Cardiac fibroblast (primary cell): ENCODE results near the gene NOP58.
"Not testable (repeated sequence)": the region's sequence is repeated elsewhere in the genome, so short reads cannot be mapped to it uniquely, and the experiment has no call there.

Experiments used
- DNase-seq, 2 donors: peaks; one replicate each; pipeline versions ENCODE4 v3.0.0 to v3.0.0-alpha.2; 2010; ENCODE audit warnings: low read depth in 2 of 2
- H3K4me3 ChIP-seq, 2 donors: replicated peaks in 1 of 2; 1 replicate in 1 of 2; 2 replicates in 1 of 2; pipeline ENCODE4 v1.5.1; 2011; ENCODE audit warnings: low read depth in 2 of 2, low read length in 2 of 2, mild to moderate bottlenecking in 2 of 2, moderate library complexity in 1 of 2
- TF ChIP-seq, protein P1 (sequence below): IDR thresholded peaks from one replicate; pipeline ENCODE4 v1.5.1; 2011; ENCODE audit warnings: low read depth, mild to moderate bottlenecking, low read length, inconsistent platforms

NOP58 gene

GRCh38 chr2:202307690-202308089 lies 42.1 kb downstream of the NOP58 start:
- DNase-seq, result peak in 1 of 2 donors; percentile 21
- H3K4me3 ChIP-seq, result no peak overlapping the region
- TF ChIP-seq, protein P1, sequence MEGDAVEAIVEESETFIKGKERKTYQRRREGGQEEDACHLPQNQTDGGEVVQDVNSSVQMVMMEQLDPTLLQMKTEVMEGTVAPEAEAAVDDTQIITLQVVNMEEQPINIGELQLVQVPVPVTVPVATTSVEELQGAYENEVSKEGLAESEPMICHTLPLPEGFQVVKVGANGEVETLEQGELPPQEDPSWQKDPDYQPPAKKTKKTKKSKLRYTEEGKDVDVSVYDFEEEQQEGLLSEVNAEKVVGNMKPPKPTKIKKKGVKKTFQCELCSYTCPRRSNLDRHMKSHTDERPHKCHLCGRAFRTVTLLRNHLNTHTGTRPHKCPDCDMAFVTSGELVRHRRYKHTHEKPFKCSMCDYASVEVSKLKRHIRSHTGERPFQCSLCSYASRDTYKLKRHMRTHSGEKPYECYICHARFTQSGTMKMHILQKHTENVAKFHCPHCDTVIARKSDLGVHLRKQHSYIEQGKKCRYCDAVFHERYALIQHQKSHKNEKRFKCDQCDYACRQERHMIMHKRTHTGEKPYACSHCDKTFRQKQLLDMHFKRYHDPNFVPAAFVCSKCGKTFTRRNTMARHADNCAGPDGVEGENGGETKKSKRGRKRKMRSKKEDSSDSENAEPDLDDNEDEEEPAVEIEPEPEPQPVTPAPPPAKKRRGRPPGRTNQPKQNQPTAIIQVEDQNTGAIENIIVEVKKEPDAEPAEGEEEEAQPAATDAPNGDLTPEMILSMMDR, result no peak

- no peak for DNase-seq
- no peak overlapping the region for H3K4me3 ChIP-seq
- TF ChIP-seq, protein P1, result no peak
Measured at GRCh38 chr2:202311823-202312388, 46.3 kb downstream of the NOP58 start.

- TF ChIP-seq, protein P1, result no peak
- H3K4me3 ChIP-seq, result no peak overlapping the region
Measured at GRCh38 chr2:202314116-202314515, 48.6 kb downstream of the NOP58 start.

DNA sequence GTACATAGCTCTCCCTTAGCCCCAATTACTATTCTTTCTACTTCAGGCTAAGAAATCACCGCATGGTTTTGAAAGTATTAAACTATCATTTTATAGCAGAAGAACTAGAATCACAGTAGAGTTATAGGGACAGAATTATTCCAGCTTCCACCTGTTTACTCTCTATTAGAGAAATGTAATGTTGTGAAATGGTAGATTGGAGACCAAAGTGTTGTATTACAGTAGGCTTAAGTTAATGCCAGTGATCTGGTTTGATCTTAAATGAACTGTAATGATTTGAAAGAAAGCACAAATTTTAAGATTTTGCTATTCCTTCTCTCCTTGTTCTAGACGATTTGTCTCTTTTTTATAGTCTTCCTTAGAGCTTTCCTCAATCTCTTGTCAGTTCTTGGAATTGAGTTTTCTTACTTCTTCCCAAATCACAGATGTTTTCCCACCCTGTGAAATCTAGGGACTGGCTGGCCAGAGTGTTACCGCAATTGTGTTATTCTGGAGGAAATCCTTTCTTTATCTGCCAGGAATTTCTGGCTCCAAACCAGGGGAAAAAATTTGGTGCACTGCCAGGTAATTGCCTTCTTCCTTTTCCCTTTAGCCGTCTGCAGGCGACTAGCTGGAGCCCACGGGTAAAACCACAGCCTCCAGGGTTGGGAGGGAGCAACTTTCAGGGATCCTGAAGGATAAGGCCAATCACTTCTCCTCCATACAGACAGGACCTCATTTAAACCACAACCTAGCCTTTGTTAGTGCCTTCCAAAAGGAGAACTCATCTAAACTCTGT lies 51.7 kb downstream of the NOP58 start:
- TF ChIP-seq, protein P1, result no peak
- H3K4me3 ChIP-seq, result no peak overlapping the region
- peak; percentile 79 to 96 for DNase-seq

More at GRCh38 chr2:202314116-202314515, 48.6 kb downstream of the NOP58 start:
- no peak for DNase-seq

- not testable (repeated sequence) for DNase-seq, H3K4me3 ChIP-seq
Measured at GRCh38 chr2:202320362-202320761, 54.8 kb downstream of the NOP58 start.

DNA sequence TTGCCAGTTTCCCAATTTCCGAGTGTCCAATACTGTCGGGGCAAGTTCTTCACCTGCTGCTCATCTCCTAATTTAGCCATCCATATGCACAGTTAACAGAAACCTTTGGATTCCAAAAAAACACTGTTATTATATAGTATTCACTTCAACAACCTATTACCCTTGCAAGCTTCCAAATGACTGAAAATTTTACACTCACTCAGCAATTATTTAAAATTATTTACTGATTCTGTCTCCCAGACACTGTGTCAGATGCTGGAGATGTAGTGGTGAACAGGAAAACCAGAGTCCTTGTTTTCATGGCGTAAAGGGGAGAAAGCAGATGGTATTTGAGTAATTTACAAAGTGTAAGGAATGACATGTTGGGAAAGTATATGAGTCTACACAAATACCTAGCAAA lies 56.9 kb downstream of the NOP58 start:
- TF ChIP-seq, protein P1, result no peak

GRCh38 chr2:202327858-202328257 lies 62.3 kb downstream of the NOP58 start:
- H3K4me3 ChIP-seq, result no peak overlapping the region
- peak in 1 of 2 donors; percentile 46 for DNase-seq
- TF ChIP-seq, protein P1, result no peak

More for the DNA sequence above, 56.9 kb downstream of the NOP58 start:
- H3K4me3 ChIP-seq, result no peak overlapping the region
- DNase-seq, result no peak
